Measurements from ENCODE around the gene GLS.

The GLS gene

DNA sequence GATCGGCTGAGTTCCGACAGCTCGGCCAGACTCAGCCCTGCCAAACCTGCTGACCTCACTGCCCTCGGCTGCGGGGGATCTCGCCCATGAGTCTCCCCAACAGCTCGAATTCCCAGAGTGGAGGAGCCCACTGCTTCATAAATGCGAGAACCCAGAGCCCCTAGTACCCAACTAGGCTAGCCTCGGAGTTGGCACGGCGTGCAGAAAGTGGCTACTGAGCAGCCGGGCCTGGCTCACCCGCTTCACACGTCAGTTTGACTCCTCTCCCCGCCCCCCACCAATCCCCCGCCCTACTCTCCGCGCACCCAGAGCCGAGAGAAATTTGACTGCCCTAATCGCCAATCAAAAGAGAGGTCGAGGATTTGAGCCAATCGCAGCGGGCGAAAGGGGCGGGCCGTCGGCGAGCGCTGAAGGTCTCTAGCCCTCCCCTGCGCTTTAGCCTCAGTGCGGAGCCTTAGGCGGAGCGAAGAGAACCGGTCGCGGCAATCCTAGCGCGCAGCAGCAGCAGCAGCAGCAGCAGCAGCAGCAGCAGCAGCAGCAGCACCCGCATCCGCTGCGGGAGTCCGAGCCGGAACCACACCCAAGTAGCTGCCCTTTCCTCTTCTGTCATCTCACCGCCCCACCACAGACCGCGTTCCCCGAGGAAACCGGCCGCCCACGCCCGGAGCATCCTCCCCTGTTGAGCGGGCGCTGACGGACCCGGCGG is at the start of gene GLS:
Gene GLS, plus strand, starts transcription at position 444 of the 706 bp plus-strand sequence. CDS start 264 bp downstream, outside the sequence.
- Histone ChIP-seq H3K9me3 (ENCODE audit: control insufficient read depth, low read length) (no peaks in the 10 kb centered on the region), H3K27me3 (replicated peaks; ENCODE audit: control insufficient read depth, insufficient read depth, low read length) (no peaks in the 10 kb centered on the region), H3K4me1 (ENCODE audit: control insufficient read depth, insufficient read depth, low read length) (peaks cover 26% of the 10 kb centered on the region)

DNA sequence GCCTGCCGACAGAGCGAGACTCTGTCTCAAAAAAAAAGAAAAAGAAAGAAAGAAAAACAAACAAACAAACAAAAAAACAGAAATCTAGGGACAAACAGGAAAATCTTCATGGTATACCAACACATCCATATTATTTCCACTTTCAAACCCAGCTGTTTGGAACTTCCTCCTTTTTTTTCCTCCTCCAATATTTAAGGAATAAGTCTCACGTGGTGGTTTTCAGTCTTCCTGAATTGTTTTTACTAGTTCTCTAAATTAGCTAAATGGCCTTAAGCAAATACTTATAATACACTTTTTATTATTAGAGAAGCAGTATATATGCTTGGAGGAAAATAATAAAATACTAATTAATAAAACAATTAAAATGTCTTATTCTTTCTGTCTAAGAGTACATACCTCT is 48.7 kb upstream of the GLS start:
- H3K9ac ChIP-seq (ENCODE audit: low read length): no peak overlapping the region
- DNase-seq (ENCODE audit: low read depth): no peak
- no peaks in the 10 kb centered on the region for H3K9me3 ChIP-seq (ENCODE audit: control insufficient read depth, low read length)
- peaks cover 22% of the 10 kb centered on the region for H3K4me1 ChIP-seq (ENCODE audit: control insufficient read depth, insufficient read depth, low read length)
- H3K36me3 ChIP-seq (ENCODE audit: control insufficient read depth, insufficient read depth, low read length, severe bottlenecking): no peaks in the 10 kb centered on the region
- no peak overlapping the region for H3K4me3 ChIP-seq (ENCODE audit: low read length)
- H3K27me3 ChIP-seq (replicated peaks; ENCODE audit: control insufficient read depth, insufficient read depth, low read length): no peaks in the 10 kb centered on the region

More for the DNA sequence above, at the start of gene GLS:
- H3K9ac ChIP-seq (ENCODE audit: low read length): peak within 1 kb of the TSS; percentile 96
- DNase-seq (ENCODE audit: low read depth): peak; percentile 98
- no peaks in the 10 kb centered on the region for H3K36me3 ChIP-seq (ENCODE audit: control insufficient read depth, insufficient read depth, low read length, severe bottlenecking)
- peak within 1 kb of the TSS; percentile 94 for H3K4me3 ChIP-seq (ENCODE audit: low read length)

DNA sequence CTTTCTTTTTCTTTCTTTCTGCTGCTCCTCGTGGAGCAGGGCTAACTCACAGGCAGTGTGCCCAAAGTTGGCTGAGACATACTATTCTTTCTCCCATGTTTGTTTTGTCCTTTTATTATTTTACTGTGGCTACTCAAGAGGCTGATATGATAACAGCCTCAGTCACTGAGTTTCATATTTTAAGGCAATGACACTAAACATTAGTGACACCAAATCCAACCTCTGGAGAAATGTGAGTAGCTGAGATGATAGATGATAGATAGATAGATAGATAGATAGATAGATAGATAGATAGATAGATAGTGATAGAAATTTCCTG is 45.8 kb upstream of the GLS start:
- Histone ChIP-seq H3K9me3 (ENCODE audit: control insufficient read depth, low read length) (no peaks in the 10 kb centered on the region), H3K27me3 (replicated peaks; ENCODE audit: control insufficient read depth, insufficient read depth, low read length) (no peaks in the 10 kb centered on the region), H3K4me1 (ENCODE audit: control insufficient read depth, insufficient read depth, low read length) (peaks cover 37% of the 10 kb centered on the region), H3K36me3 (ENCODE audit: control insufficient read depth, insufficient read depth, low read length, severe bottlenecking) (no peaks in the 10 kb centered on the region), H3K4me3 (ENCODE audit: low read length) (no peak overlapping the region), H3K9ac (ENCODE audit: low read length) (peak overlapping the region; percentile 18)
- DNase-seq (ENCODE audit: low read depth): no peak

GRCh38 chr2:190835303-190835930 is 45.2 kb upstream of the GLS start:
- Histone ChIP-seq H3K9ac (ENCODE audit: low read length) (peak overlapping the region; percentile 18), H3K36me3 (ENCODE audit: control insufficient read depth, insufficient read depth, low read length, severe bottlenecking) (no peaks in the 10 kb centered on the region), H3K27me3 (replicated peaks; ENCODE audit: control insufficient read depth, insufficient read depth, low read length) (no peaks in the 10 kb centered on the region), H3K9me3 (ENCODE audit: control insufficient read depth, low read length) (no peaks in the 10 kb centered on the region), H3K4me3 (ENCODE audit: low read length) (peak overlapping the region; percentile 3), H3K4me1 (ENCODE audit: control insufficient read depth, insufficient read depth, low read length) (peaks cover 37% of the 10 kb centered on the region)
- DNase-seq (ENCODE audit: low read depth): peak; percentile 94

DNA sequence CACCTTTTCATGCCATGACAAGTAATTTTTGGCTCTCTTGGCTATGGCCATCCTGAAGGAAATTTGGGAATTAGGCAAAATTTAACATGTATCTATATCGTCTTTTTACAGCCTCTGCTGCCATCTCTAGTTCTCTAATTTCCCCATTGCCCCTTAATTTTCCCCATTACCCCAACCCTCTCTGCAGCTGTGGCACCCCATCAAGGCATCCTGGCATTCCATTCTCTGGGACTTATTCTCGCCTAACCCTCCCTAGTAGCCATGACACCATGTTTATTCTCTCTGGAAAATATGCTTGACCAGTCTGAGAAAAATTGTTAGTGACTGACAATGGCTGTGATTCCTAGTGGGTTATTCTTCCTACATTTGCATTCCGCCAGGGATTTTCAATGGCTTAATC is 43.9 kb upstream of the GLS start:
- no peak for DNase-seq (ENCODE audit: low read depth)
- H3K4me3 ChIP-seq (ENCODE audit: low read length): no peak overlapping the region

GRCh38 chr2:190837420-190837819 is 43.2 kb upstream of the GLS start:
- H3K9me3 ChIP-seq (ENCODE audit: control insufficient read depth, low read length): no peaks in the 10 kb centered on the region
- DNase-seq (ENCODE audit: low read depth): peak; percentile 68
- no peak overlapping the region for H3K9ac ChIP-seq (ENCODE audit: low read length)
- H3K4me1 ChIP-seq (ENCODE audit: control insufficient read depth, insufficient read depth, low read length): peaks cover 53% of the 10 kb centered on the region
- H3K36me3 ChIP-seq (ENCODE audit: control insufficient read depth, insufficient read depth, low read length, severe bottlenecking): no peaks in the 10 kb centered on the region
- no peaks in the 10 kb centered on the region for H3K27me3 ChIP-seq (replicated peaks; ENCODE audit: control insufficient read depth, insufficient read depth, low read length)
- H3K4me3 ChIP-seq (ENCODE audit: low read length): peak overlapping the region; percentile 28

More for the DNA sequence above, 43.9 kb upstream of the GLS start:
- Histone ChIP-seq H3K27me3 (replicated peaks; ENCODE audit: control insufficient read depth, insufficient read depth, low read length) (no peaks in the 10 kb centered on the region), H3K9ac (ENCODE audit: low read length) (no peak overlapping the region), H3K36me3 (ENCODE audit: control insufficient read depth, insufficient read depth, low read length, severe bottlenecking) (no peaks in the 10 kb centered on the region), H3K4me1 (ENCODE audit: control insufficient read depth, insufficient read depth, low read length) (peaks cover 50% of the 10 kb centered on the region), H3K9me3 (ENCODE audit: control insufficient read depth, low read length) (no peaks in the 10 kb centered on the region)

DNA sequence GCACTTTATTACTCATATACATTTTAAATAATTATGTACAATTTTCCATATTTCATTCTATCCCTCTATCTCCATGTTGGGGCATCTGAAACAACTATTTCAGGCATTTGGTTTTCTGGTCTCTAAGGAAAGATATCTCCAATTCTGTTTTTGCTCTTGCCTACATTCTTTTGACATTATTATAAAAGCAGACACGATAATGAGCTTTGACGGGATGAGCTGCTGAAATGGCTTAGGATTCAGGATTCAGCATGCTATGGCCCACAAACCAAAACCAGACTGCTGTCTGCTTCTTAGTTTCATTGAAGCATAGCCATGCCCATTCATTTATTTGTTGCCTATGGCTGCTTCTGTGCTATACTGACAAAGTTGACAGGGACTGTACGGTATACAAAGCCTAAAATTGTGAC is 42.7 kb upstream of the GLS start:
- H3K4me1 ChIP-seq (ENCODE audit: control insufficient read depth, insufficient read depth, low read length): peaks cover 53% of the 10 kb centered on the region
- H3K9ac ChIP-seq (ENCODE audit: low read length): no peak overlapping the region
- H3K4me3 ChIP-seq (ENCODE audit: low read length): peak overlapping the region; percentile 28
- H3K27me3 ChIP-seq (replicated peaks; ENCODE audit: control insufficient read depth, insufficient read depth, low read length): no peaks in the 10 kb centered on the region
- H3K9me3 ChIP-seq (ENCODE audit: control insufficient read depth, low read length): no peaks in the 10 kb centered on the region
- no peaks in the 10 kb centered on the region for H3K36me3 ChIP-seq (ENCODE audit: control insufficient read depth, insufficient read depth, low read length, severe bottlenecking)
- DNase-seq (ENCODE audit: low read depth): peak; percentile 55

DNA sequence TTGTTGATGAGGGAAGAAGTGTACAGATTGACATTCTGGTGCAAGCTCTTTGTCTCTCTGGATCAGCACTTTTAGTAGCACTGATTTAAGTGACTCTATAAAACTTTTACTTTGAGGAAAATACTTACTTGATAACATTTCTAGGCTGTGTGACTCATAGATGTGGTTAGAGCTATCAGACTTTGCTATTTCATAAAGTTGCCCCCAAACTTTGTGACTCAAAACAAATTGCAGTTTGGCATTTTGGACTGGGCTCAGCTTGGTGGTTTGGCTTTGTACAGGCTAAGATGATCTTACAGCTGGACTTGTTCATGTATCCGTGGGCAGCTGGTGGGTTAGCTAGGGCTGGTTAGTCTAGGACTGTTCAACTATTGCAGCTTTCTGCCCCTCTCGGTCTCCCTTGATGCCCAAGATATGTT is 42.1 kb upstream of the GLS start:
- peak; percentile 73 for DNase-seq (ENCODE audit: low read depth)
- H3K4me3 ChIP-seq (ENCODE audit: low read length): no peak overlapping the region
- H3K36me3 ChIP-seq (ENCODE audit: control insufficient read depth, insufficient read depth, low read length, severe bottlenecking): no peaks in the 10 kb centered on the region
- H3K4me1 ChIP-seq (ENCODE audit: control insufficient read depth, insufficient read depth, low read length): peaks cover 53% of the 10 kb centered on the region
- no peak overlapping the region for H3K9ac ChIP-seq (ENCODE audit: low read length)
- H3K27me3 ChIP-seq (replicated peaks; ENCODE audit: control insufficient read depth, insufficient read depth, low read length): no peaks in the 10 kb centered on the region
- no peaks in the 10 kb centered on the region for H3K9me3 ChIP-seq (ENCODE audit: control insufficient read depth, low read length)

DNA sequence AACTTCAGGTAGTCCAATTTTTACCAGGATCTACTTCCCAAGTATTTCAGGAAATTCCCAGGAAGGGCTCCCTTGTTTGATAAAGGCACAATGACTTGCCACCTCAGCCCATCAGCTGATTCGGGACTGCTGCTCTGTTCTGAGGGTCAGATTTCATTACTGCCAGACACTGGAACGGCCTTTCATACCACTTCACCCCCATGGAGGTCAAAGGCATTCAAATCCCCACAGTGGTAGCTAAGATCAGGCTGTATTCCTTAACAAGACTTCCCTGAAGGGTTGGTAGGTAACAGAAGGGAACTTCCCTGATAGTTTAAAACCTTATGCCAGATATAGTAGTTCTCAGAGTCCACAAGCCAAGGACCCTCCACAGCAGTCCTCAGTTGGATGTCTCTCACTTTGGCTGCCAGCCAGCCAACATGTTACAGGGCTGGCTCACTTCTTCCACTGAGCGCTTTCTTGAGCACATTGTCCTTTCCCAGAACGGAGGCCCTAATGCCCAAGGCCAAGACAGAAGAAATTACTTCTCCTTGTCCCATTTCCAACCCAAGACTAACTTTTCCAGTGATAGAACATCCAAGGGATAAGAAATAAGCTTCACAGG is 40.0 kb upstream of the GLS start:
- Histone ChIP-seq H3K36me3 (ENCODE audit: control insufficient read depth, insufficient read depth, low read length, severe bottlenecking) (no peaks in the 10 kb centered on the region), H3K9me3 (ENCODE audit: control insufficient read depth, low read length) (no peaks in the 10 kb centered on the region), H3K4me3 (ENCODE audit: low read length) (no peak overlapping the region), H3K4me1 (ENCODE audit: control insufficient read depth, insufficient read depth, low read length) (peaks cover 47% of the 10 kb centered on the region), H3K27me3 (replicated peaks; ENCODE audit: control insufficient read depth, insufficient read depth, low read length) (no peaks in the 10 kb centered on the region), H3K9ac (ENCODE audit: low read length) (no peak overlapping the region)
- no peak for DNase-seq (ENCODE audit: low read depth)

- Histone ChIP-seq H3K4me3 (ENCODE audit: low read length) (no peak overlapping the region), H3K27me3 (replicated peaks; ENCODE audit: control insufficient read depth, insufficient read depth, low read length) (no peaks in the 10 kb centered on the region), H3K9me3 (ENCODE audit: control insufficient read depth, low read length) (no peaks in the 10 kb centered on the region), H3K4me1 (ENCODE audit: control insufficient read depth, insufficient read depth, low read length) (peaks cover 36% of the 10 kb centered on the region), H3K36me3 (ENCODE audit: control insufficient read depth, insufficient read depth, low read length, severe bottlenecking) (no peaks in the 10 kb centered on the region), H3K9ac (ENCODE audit: low read length) (no peak overlapping the region)
- peak; percentile 68 for DNase-seq (ENCODE audit: low read depth)
Measured at GRCh38 chr2:190841707-190842505, 38.7 kb upstream of the GLS start.

GRCh38 chr2:190842606-190843104 is 38.0 kb upstream of the GLS start:
- no peak overlapping the region for H3K4me3 ChIP-seq (ENCODE audit: low read length)
- no peak overlapping the region for H3K9ac ChIP-seq (ENCODE audit: low read length)
- no peaks in the 10 kb centered on the region for H3K9me3 ChIP-seq (ENCODE audit: control insufficient read depth, low read length)
- DNase-seq (ENCODE audit: low read depth): no peak
- H3K27me3 ChIP-seq (replicated peaks; ENCODE audit: control insufficient read depth, insufficient read depth, low read length): no peaks in the 10 kb centered on the region
- peaks cover 28% of the 10 kb centered on the region for H3K4me1 ChIP-seq (ENCODE audit: control insufficient read depth, insufficient read depth, low read length)
- no peaks in the 10 kb centered on the region for H3K36me3 ChIP-seq (ENCODE audit: control insufficient read depth, insufficient read depth, low read length, severe bottlenecking)

Data from adipocyte (in vitro differentiated cells).